H1 (cell line): ENCODE data around the gene PF4V1. TPM values are rescaled to one million over a fixed set of nuclear protein-coding genes. Genes with fewer than 3 reads are reported as not detected.

Experiments used
- MAFK ChIP-seq: IDR thresholded peaks from 2 replicates; pipeline ENCODE4 v1.6.1; 2012; ENCODE audit warnings: low read depth, mild to moderate bottlenecking, improper control_type of control experiment, low read length
- NRF1 ChIP-seq: IDR thresholded peaks from 2 replicates; pipeline ENCODE4 v1.6.1; 2011; ENCODE audit warnings: mild to moderate bottlenecking, low read depth, low read length, improper control_type of control experiment
- polyA plus RNA-seq, 7 experiments: library from polyadenylated mRNA; depleted of rRNA in 3 of 7; stranded (reverse) in 5 of 7; unstranded in 2 of 7; fragments of >200 nt in 5 of 7; fragments of 200-250 nt in 2 of 7; gene quantifications; 1 replicate in 5 of 7; 2 replicates in 1 of 7; 4 replicates in 1 of 7; pipeline versions ENCODE4 v1.2.1 to v1.2.3, GENCODE V29; 2011 to 2013; ENCODE audit warnings: missing spikeins in 2 of 7, mixed read lengths in 2 of 7
- total RNA-seq: library from RNA; stranded (reverse); fragmentation: NEBNext Ultra II Directional; extraction: Animal tissue kit (Norgen Biotek cat#: 25700); gene quantifications from 2 replicates; pipeline ENCODE4 v1.2.1, GENCODE V29; 2021

PF4V1 gene
- total and polyA plus RNA-seq, 2 of the 8 experiments (the other 6 are each of a cell fraction or from before 2014, with no cell fraction given) = not detected

- TF ChIP-seq MAFK = no peak
- no peak for TF ChIP-seq NRF1
- TF ChIP-seq, all 59 proteins: peak for 0
These were observed 39.9 kb downstream of the PF4V1 start (continued) for GRCh38 chr4:73892966-73893365.
